Jurkat, Clone E6-1 (cell line): ENCODE results near the gene ANKRD33.

Experiments used
- DNase-seq: peaks from one replicate; pipeline ENCODE4 v3.0.0-alpha.2; 2011; ENCODE audit warnings: low read depth, low spot score
- H3K4me3 ChIP-seq: 2 replicates; pipeline ENCODE4 v1.5.1; 2011; ENCODE audit warnings: mild to moderate bottlenecking, low read length, control low read depth, moderate library complexity

Gene ANKRD33

GRCh38 chr12:51911788-51912711, 24.1 kb downstream of the ANKRD33 start:
- DNase-seq: no peak
- H3K4me3 ChIP-seq: no peak overlapping the region

- no peak for DNase-seq
- H3K4me3 ChIP-seq: no peak overlapping the region
Observed at GRCh38 chr12:51913071-51914033, 25.4 kb downstream of the ANKRD33 start.

- DNase-seq: no peak
- no peak overlapping the region for H3K4me3 ChIP-seq
Observed at GRCh38 chr12:51914034-51914923, 26.4 kb downstream of the ANKRD33 start.

DNA sequence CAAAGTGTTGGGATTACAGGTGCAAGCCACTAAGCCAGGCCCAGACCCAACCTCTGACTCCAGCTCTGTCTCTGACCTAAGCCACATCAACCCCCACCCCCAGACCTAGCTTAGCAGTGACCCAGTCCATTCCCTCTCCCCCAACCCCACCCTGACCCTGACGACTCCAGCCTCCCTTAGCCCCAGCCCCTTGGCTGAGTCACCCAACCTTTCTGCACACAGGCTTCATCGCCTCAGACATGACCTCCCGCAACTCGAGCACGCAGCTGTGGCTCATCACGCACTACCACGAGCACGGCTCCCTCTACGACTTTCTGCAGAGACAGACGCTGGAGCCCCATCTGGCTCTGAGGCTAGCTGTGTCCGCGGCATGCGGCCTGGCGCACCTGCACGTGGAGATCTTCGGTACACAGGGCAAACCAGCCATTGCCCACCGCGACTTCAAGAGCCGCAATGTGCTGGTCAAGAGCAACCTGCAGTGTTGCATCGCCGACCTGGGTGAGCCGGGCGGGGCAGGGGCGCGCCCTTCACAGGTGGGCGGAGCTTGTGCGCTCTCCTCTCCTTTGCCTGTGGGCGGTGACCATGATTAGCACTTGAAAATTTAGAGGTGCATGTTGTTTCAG, 27.2 kb downstream of the ANKRD33 start:
- no peak overlapping the region for H3K4me3 ChIP-seq
- DNase-seq: no peak

GRCh38 chr12:51915951-51916350, 28.0 kb downstream of the ANKRD33 start:
- DNase-seq: no peak
- no peak overlapping the region for H3K4me3 ChIP-seq

GRCh38 chr12:51917041-51917590, 29.2 kb downstream of the ANKRD33 start:
- H3K4me3 ChIP-seq: no peak overlapping the region
- DNase-seq: no peak

- no peak overlapping the region for H3K4me3 ChIP-seq
- no peak for DNase-seq
Observed at GRCh38 chr12:51917746-51918453, 30.0 kb downstream of the ANKRD33 start.

GRCh38 chr12:51920046-51920445, 32.1 kb downstream of the ANKRD33 start:
- H3K4me3 ChIP-seq: no peak overlapping the region
- DNase-seq: no peak

- DNase-seq: no peak
- no peak overlapping the region for H3K4me3 ChIP-seq
Observed at GRCh38 chr12:51921017-51921725, 33.3 kb downstream of the ANKRD33 start.

DNA sequence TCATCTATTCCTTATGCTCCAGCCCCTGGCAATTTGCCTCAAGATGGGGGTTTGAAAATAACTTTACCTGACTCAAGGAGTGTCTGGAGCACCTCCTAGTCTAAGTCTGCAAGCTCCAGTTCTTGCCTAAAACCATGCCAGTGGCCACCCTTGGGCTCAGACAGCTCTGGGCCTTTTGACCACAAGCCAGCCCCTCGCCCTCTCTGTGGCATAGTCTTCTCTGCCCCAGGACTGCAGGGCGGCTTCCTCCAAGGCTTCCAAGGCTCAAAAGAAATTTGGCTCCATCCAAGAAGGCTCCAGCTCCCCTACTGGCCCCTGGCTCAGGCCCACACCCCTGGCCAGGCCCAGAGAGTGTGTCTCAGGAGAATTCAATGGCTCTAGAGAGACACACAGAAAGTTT, 34.2 kb downstream of the ANKRD33 start:
- no peak for DNase-seq

GRCh38 chr12:51922762-51923505, 35.0 kb downstream of the ANKRD33 start:
- H3K4me3 ChIP-seq: no peak overlapping the region
- DNase-seq: no peak

More for the DNA sequence above, 34.2 kb downstream of the ANKRD33 start:
- H3K4me3 ChIP-seq: no peak overlapping the region

GRCh38 chr12:51923506-51924365, 35.8 kb downstream of the ANKRD33 start:
- no peak overlapping the region for H3K4me3 ChIP-seq
- DNase-seq: no peak

- DNase-seq: no peak
- H3K4me3 ChIP-seq: no peak overlapping the region
Observed at GRCh38 chr12:51924551-51925319, 36.8 kb downstream of the ANKRD33 start.

DNA sequence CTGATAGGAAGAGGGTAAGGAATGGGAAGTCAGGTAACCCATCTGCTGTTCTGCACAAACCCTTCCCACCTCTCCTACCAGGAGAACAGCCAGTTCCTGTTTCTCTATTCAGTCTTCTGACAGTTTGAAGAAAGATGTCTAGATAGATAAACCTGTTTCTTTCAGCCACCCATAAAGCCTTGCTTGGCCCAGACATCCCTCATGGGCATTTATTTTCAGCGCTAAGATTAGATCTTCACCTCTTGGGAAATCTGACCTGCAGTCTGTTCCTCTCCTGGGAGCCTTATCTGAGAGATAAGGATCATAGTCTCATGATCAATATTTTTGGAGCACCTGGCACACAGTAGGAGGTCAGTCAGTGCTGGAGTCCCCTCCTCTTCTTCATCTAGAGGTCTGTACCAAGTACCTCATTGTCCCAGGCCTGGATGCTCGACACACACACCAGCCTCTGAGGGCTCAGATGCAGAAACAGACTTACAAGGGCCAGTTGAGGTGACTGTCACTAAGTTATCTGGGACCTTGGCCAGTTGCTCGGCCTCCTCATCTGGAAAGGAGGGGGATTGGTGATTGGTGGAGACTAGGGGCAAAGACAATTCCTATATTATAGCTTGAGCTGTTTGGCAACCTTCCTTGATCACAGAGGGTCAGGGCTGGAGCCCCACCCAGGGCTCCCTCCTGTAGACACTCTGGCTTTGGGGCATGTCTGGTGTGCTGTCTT, 37.6 kb downstream of the ANKRD33 start:
- no peak overlapping the region for H3K4me3 ChIP-seq
- DNase-seq: no peak
